ENCODE data around the gene RPTOR.

RPTOR gene

DNA sequence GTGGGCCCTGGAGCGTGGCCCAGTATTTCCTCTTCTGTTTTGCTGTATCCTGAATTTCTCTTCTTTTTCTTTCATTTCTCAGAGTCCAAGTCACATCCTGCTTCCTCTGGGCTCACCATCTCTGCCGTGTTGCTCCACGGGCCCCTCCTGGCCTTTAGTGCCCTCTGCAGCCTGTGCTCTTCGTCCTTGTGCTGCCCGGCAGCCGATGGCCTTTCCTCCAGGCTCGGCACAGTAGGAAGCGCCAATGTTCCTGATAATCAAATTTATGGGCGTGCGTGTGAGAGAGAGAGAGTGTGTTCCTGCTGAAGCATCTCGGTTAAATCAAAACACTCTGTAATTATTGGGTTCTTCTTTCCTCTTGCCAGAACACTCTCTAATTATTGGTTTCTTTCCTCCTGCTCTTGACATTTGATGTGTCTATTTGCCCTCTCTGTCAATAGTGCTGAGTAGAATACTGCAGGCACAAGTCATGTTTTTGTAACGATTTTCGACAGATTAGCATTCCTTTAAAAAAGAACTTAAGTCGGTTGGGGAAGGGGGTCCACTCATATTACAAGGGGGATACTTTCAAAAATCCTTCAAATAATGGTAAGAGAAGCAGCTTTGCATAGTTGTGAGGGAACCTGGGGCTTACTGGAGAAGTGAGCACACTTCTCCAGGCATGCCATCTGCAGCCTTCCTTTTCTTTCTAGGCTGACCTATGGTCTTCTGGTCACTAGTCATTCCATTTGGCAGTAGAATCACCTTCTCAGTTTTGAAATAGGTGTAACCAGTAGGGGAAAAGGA, 126.6 kb downstream of the RPTOR start:
- H3K27me3 ChIP-seq (ENCODE audit: insufficient read depth, low read length), result no peaks in the 10 kb centered on the region

DNA sequence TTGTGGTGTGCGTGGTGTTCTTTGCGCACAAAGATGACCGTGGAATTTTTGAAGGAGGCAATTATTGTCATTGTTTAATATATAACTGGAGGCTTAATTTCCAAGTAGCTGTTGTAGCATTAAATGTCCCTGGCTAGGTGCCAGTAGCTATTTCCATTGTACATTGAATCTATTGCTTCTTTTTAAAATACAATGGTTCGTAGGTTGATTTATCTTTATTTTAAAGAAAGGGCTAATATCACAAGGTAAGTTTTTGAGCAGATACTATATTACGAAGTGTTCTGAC, 127.1 kb downstream of the RPTOR start:
- Histone ChIP-seq H3K27me3 (ENCODE audit: insufficient read depth, low read length) (no peaks in the 10 kb centered on the region), H3K27ac (ENCODE audit: low read depth, low read length, poor library complexity, severe bottlenecking) (no peak overlapping the region), H4K20me1 (ENCODE audit: insufficient read depth, low read length) (no peaks in the 10 kb centered on the region), H3K4me1 (ENCODE audit: insufficient read depth, low read length, severe bottlenecking) (peaks cover 38% of the 10 kb centered on the region), H2AFZ (ENCODE audit: low read length) (no peak overlapping the region), H3F3A (ENCODE audit: insufficient read depth, low read length) (peaks cover 8% of the 10 kb centered on the region; the same call in 1 of the 2 replicates), H3K4me3 (ENCODE audit: low read depth, low read length, poor library complexity, severe bottlenecking) (no peak overlapping the region), H3K4me2 (ENCODE audit: low read length) (no peak overlapping the region), H3K9me3 (ENCODE audit: low read length) (no peaks in the 10 kb centered on the region), H3K9me2 (ENCODE audit: low read depth, low read length) (no peaks in the 10 kb centered on the region), H3K79me2 (ENCODE audit: insufficient read depth, low read length) (no peaks in the 10 kb centered on the region), H3K36me3 (ENCODE audit: insufficient read depth, low read length) (peaks cover 15% of the 10 kb centered on the region), H3K9ac (ENCODE audit: low read length) (no peak overlapping the region)
- TF ChIP-seq CTCF (IDR thresholded peaks at IDR 0.05; ENCODE audit: low read length) (no peak), EZH2 (IDR thresholded peaks at IDR 0.05; ENCODE audit: borderline replicate concordance, low read length) (no peak)

More for the DNA sequence above, 126.6 kb downstream of the RPTOR start:
- H2AFZ ChIP-seq (ENCODE audit: low read length), result no peak overlapping the region
- no peak overlapping the region for H3K4me2 ChIP-seq (ENCODE audit: low read length)
- TF ChIP-seq EZH2 (IDR thresholded peaks at IDR 0.05; ENCODE audit: borderline replicate concordance, low read length) (no peak), CTCF (IDR thresholded peaks at IDR 0.05; ENCODE audit: low read length) (no peak)
- H3K79me2 ChIP-seq (ENCODE audit: insufficient read depth, low read length), result no peaks in the 10 kb centered on the region
- H3K4me3 ChIP-seq (ENCODE audit: low read depth, low read length, poor library complexity, severe bottlenecking), result no peak overlapping the region
- H3K9ac ChIP-seq (ENCODE audit: low read length), result no peak overlapping the region
- no peaks in the 10 kb centered on the region for H3K9me3 ChIP-seq (ENCODE audit: low read length)
- H3K36me3 ChIP-seq (ENCODE audit: insufficient read depth, low read length), result peaks cover 21% of the 10 kb centered on the region
- H3K9me2 ChIP-seq (ENCODE audit: low read depth, low read length), result no peaks in the 10 kb centered on the region
- H3K4me1 ChIP-seq (ENCODE audit: insufficient read depth, low read length, severe bottlenecking), result peaks cover 42% of the 10 kb centered on the region
- no peak overlapping the region for H3K27ac ChIP-seq (ENCODE audit: low read depth, low read length, poor library complexity, severe bottlenecking)
- H3F3A ChIP-seq (ENCODE audit: insufficient read depth, low read length), result peaks cover 8% of the 10 kb centered on the region; the same call in 1 of the 2 replicates
- no peaks in the 10 kb centered on the region for H4K20me1 ChIP-seq (ENCODE audit: insufficient read depth, low read length)

DNA sequence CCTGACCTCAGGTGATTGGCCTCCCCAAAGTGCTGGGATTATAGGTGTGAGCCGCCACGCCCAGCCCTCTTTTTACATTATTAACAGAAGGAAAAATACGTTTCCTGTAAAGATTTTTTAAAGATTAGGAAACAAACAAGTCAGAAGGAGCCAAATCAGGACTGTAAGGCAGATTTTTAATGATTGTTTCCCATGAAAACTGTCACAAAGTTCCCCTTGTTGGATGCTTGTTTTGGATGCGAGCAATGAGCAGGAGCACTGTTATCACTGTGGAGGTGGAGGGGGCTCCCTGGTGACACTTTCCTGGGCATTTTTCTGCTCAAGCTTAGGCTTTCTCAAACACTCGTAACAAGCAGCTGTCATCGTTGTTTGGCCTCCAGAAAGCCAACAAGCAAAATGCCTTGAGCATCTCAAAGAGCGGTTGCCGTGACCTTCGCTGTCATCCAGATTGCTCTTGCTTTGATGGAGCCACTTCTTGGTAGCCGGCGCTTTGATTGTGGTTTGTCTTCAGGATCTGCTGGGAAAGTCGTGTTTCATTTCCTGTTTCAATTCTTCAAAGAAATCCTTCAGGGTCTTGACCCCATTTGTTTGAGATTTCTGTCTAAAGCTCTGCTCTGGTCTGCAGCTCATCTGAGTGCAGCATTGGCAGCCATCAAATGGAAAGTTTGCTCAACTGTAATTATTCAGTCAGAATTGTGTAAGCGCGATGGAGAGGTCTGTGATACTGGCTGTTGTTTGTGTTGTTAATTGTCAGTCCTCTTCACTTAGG, 128.7 kb downstream of the RPTOR start:
- Histone ChIP-seq H3K27me3 (ENCODE audit: insufficient read depth, low read length) (no peaks in the 10 kb centered on the region), H3K4me1 (ENCODE audit: insufficient read depth, low read length, severe bottlenecking) (peaks cover 22% of the 10 kb centered on the region), H3K4me2 (ENCODE audit: low read length) (peak overlapping the region; percentile 59), H3K9ac (ENCODE audit: low read length) (no peak overlapping the region; the same call in 1 of the 2 replicates), H4K20me1 (ENCODE audit: insufficient read depth, low read length) (no peaks in the 10 kb centered on the region), H3K9me2 (ENCODE audit: low read depth, low read length) (no peaks in the 10 kb centered on the region), H3K9me3 (ENCODE audit: low read length) (no peaks in the 10 kb centered on the region), H3K79me2 (ENCODE audit: insufficient read depth, low read length) (no peaks in the 10 kb centered on the region), H3K27ac (ENCODE audit: low read depth, low read length, poor library complexity, severe bottlenecking) (peak overlapping the region; percentile 78), H3K4me3 (ENCODE audit: low read depth, low read length, poor library complexity, severe bottlenecking) (peak overlapping the region; percentile 33), H3F3A (ENCODE audit: insufficient read depth, low read length) (peaks cover 8% of the 10 kb centered on the region; the same call in 1 of the 2 replicates), H2AFZ (ENCODE audit: low read length) (no peak overlapping the region), H3K36me3 (ENCODE audit: insufficient read depth, low read length) (peaks cover 13% of the 10 kb centered on the region; the same call in 1 of the 2 replicates)
- TF ChIP-seq CTCF (IDR thresholded peaks at IDR 0.05; ENCODE audit: low read length) (no peak), EZH2 (IDR thresholded peaks at IDR 0.05; ENCODE audit: borderline replicate concordance, low read length) (no peak)

Measured in OCI-LY1 (cell line).